ENCODE results near the gene KRTAP9-1. TPM values are rescaled to one million over a fixed set of nuclear protein-coding genes. Genes with fewer than 3 reads are reported as not detected.

The KRTAP9-1 gene
- total RNA-seq, 1 experiment from 2014 or later = not detected

- Histone ChIP-seq H3K27me3 (replicated peaks) (no peaks in the 10 kb centered on the region; the same call in 1 of the 2 replicates), H3K4me3 (no peak overlapping the region), H3K27ac (no peak overlapping the region), H3K9me3 (replicated peaks) (no peaks in the 10 kb centered on the region), H3K36me3 (no peaks in the 10 kb centered on the region), H3K4me1 (replicated peaks) (no peaks in the 10 kb centered on the region)
- no peak for DNase-seq (ENCODE audit: low read depth in 1 of 2, low spot score in 2 of 2)
Measured at GRCh38 chr17:41163828-41164227, 25.9 kb upstream of the KRTAP9-1 start.

GRCh38 chr17:41167561-41167960 lies 22.1 kb upstream of the KRTAP9-1 start:
- Histone ChIP-seq H3K36me3 (no peaks in the 10 kb centered on the region), H3K27ac (no peak overlapping the region), H3K9me3 (replicated peaks) (no peaks in the 10 kb centered on the region), H3K27me3 (replicated peaks) (no peaks in the 10 kb centered on the region; the same call in 1 of the 2 replicates), H3K4me3 (no peak overlapping the region), H3K4me1 (replicated peaks) (no peaks in the 10 kb centered on the region)
- DNase-seq (ENCODE audit: low read depth in 1 of 2, low spot score in 2 of 2) = no peak

DNA sequence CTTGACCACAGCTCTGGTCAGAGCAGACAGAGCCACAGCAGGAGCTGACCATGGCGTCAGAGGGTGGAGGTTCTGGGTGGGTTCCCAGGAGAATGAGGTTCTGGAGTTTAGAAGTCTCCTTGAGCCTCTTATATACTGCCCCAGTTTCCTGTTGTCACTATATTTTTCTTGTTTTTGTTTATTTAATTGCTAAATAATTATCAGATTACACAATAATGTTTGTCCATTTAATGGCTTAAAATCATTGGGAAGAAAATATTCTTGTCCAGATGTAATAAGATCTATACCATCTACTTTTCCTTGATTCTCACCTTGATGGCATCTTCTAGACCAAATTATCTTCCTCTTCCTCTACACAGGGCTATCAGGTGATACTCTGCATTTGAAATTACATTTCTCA lies 21.6 kb upstream of the KRTAP9-1 start, which contains the start of gene KRTAP4-3:
KRTAP4-3 (minus strand) TSS at position 101 of the 400 bp plus-strand sequence; CDS start at position 52, 49 bp downstream.
- Histone ChIP-seq H3K4me3 (no peak within 1 kb of the TSS), H3K27ac (no peak within 1 kb of the TSS), H3K9me3 (replicated peaks) (no peaks in the 10 kb centered on the region), H3K36me3 (no peaks in the 10 kb centered on the region), H3K4me1 (replicated peaks) (no peaks in the 10 kb centered on the region), H3K27me3 (replicated peaks) (no peaks in the 10 kb centered on the region; the same call in 1 of the 2 replicates)
- no peak for DNase-seq (ENCODE audit: low read depth in 1 of 2, low spot score in 2 of 2)

- Histone ChIP-seq H3K9me3 (replicated peaks) (no peaks in the 10 kb centered on the region), H3K4me3 (no peak overlapping the region), H3K36me3 (no peaks in the 10 kb centered on the region), H3K27ac (no peak overlapping the region), H3K4me1 (replicated peaks) (no peaks in the 10 kb centered on the region), H3K27me3 (replicated peaks) (no peaks in the 10 kb centered on the region; the same call in 1 of the 2 replicates)
- no peak for DNase-seq (ENCODE audit: low read depth in 1 of 2, low spot score in 2 of 2)
Measured at GRCh38 chr17:41171886-41172285, 17.8 kb upstream of the KRTAP9-1 start.

- no peak overlapping the region for H3K4me3 ChIP-seq
- no peaks in the 10 kb centered on the region for H3K9me3 ChIP-seq (replicated peaks)
- no peak for DNase-seq (ENCODE audit: low read depth in 1 of 2, low spot score in 2 of 2)
- H3K27me3 ChIP-seq (replicated peaks) = no peaks in the 10 kb centered on the region; the same call in 1 of the 2 replicates
- no peak overlapping the region for H3K27ac ChIP-seq
- no peaks in the 10 kb centered on the region for H3K36me3 ChIP-seq
- no peaks in the 10 kb centered on the region for H3K4me1 ChIP-seq (replicated peaks)
Measured at GRCh38 chr17:41176744-41177387, 12.8 kb upstream of the KRTAP9-1 start.

DNA sequence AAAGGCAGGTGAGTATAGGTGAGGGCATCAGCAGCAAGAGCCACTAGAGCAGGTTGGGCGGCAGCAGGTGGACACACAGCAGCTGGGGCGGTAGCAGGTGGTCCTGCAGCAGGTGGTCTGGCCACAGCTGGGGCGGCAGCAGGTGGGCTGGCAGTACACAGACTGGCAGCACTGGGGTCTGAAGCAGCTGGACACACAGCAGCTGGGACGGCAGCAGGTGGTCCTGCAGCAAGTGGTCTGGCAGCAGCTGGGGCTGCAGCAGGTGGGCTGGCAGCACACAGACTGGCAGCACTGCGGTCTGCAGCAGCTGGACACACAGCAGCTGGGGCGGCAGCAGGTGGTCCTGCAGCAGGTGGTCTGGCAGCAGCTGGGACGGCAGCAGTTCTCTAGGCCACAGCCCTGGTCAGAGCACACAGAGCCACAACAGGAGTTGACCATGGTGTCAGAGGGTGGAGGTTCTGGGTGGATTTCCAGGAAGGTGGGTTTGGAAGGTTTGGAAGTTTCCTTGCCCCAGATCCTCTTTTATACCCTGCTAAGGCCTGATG lies 11.9 kb upstream of the KRTAP9-1 start, which contains the start of gene KRTAP4-2:
KRTAP4-2 (minus strand) TSS at position 495 of the 545 bp plus-strand sequence; CDS start at position 438, 57 bp downstream.
- Histone ChIP-seq H3K4me3 (no peak within 1 kb of the TSS), H3K9me3 (replicated peaks) (no peaks in the 10 kb centered on the region), H3K27me3 (replicated peaks) (no peaks in the 10 kb centered on the region; the same call in 1 of the 2 replicates), H3K4me1 (replicated peaks) (no peaks in the 10 kb centered on the region), H3K36me3 (no peaks in the 10 kb centered on the region), H3K27ac (no peak within 1 kb of the TSS)
- no peak for DNase-seq (ENCODE audit: low read depth in 1 of 2, low spot score in 2 of 2)

DNA sequence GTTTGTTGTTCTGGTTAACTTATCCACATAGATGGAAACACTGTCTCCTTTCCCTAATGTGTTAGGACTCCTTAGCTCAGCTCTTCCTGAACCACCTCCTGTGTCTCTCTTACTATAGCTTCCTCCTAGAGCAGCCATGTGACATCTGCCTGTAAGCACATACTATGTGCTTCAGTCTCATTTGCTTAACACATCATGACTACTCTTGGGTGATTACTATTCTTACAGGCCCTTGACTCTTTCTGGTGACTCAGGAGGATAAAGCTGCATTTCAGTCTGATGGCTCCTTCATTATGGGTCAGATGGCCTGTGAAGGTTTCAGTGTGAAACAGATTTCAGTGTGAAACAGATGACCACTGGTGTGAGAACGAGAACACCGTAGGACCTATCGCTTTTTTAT lies 11.3 kb upstream of the KRTAP9-1 start:
- Histone ChIP-seq H3K27me3 (replicated peaks) (no peaks in the 10 kb centered on the region; the same call in 1 of the 2 replicates), H3K4me1 (replicated peaks) (no peaks in the 10 kb centered on the region), H3K27ac (no peak overlapping the region), H3K36me3 (no peaks in the 10 kb centered on the region), H3K4me3 (no peak overlapping the region), H3K9me3 (replicated peaks) (no peaks in the 10 kb centered on the region)
- DNase-seq (ENCODE audit: low read depth in 1 of 2, low spot score in 2 of 2) = no peak

- no peak overlapping the region for H3K27ac ChIP-seq
Measured at GRCh38 chr17:41178843-41179616, 10.7 kb upstream of the KRTAP9-1 start.

GRCh38 chr17:41184480-41184961 lies 5.2 kb upstream of the KRTAP9-1 start, which contains the start of gene KRTAP4-1:
TSS of gene KRTAP4-1 (minus strand) at chr17:41184911. CDS start at chr17:41184854, 57 bp downstream.
- Histone ChIP-seq H3K9me3 (replicated peaks) (no peaks in the 10 kb centered on the region), H3K27me3 (replicated peaks) (peaks cover 13% of the 10 kb centered on the region; the same call in 1 of the 2 replicates), H3K27ac (no peak within 1 kb of the TSS), H3K36me3 (no peaks in the 10 kb centered on the region), H3K4me3 (no peak within 1 kb of the TSS), H3K4me1 (replicated peaks) (no peaks in the 10 kb centered on the region)
- DNase-seq (ENCODE audit: low read depth in 1 of 2, low spot score in 2 of 2) = no peak

More at GRCh38 chr17:41178843-41179616, 10.7 kb upstream of the KRTAP9-1 start:
- H3K4me3 ChIP-seq = no peak overlapping the region
- no peaks in the 10 kb centered on the region for H3K9me3 ChIP-seq (replicated peaks)
- no peaks in the 10 kb centered on the region for H3K4me1 ChIP-seq (replicated peaks)
- no peaks in the 10 kb centered on the region; the same call in 1 of the 2 replicates for H3K27me3 ChIP-seq (replicated peaks)
- no peak for DNase-seq (ENCODE audit: low read depth in 1 of 2, low spot score in 2 of 2)
- no peaks in the 10 kb centered on the region for H3K36me3 ChIP-seq

DNA sequence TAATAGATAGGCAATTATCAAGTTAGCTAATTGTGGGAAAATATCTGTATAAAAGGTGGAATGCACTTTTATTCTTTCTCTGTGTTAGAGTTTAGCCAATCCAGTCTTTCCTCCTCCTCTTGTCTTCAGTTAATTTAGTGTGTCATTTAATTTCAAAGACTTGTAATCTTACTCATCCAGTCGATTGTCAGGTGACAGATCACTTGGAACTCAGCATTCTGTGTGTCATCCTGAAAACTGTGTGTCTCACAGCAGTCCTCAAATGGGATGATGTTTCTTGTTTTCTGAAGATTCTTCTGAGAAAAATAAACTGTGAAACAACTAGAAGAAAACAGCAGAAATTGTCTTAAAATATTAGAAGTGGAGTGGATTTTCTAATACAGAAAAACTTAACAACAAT lies 4.7 kb upstream of the KRTAP9-1 start:
- no peak for DNase-seq (ENCODE audit: low read depth in 1 of 2, low spot score in 2 of 2)
- H3K9me3 ChIP-seq (replicated peaks) = no peaks in the 10 kb centered on the region
- H3K27ac ChIP-seq = no peak overlapping the region

DNA sequence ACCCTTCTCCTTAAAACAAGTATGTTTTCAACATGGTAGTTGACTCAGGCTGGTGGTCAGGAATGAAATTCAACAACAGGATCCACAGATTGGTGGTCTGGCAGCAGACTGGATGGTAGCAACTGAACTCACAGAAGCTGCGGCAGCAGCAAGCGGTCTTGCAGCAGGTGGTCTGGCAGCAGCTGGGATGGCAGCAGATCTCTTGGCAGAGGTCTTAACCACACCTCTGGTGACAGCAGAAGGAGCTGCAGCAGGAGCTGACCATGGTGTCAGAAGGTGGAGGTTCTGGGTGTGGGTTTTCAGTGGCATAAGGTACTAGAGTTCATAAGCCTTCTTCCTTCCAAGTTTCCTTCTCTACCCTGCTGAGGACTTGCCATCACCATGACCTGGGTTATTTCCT lies 2.8 kb upstream of the KRTAP9-1 start:
- Histone ChIP-seq H3K9me3 (replicated peaks) (no peaks in the 10 kb centered on the region), H3K27ac (no peak overlapping the region), H3K27me3 (replicated peaks) (peaks cover 13% of the 10 kb centered on the region; the same call in 1 of the 2 replicates), H3K4me3 (no peak overlapping the region), H3K4me1 (replicated peaks) (no peaks in the 10 kb centered on the region), H3K36me3 (no peaks in the 10 kb centered on the region)
- DNase-seq (ENCODE audit: low read depth in 1 of 2, low spot score in 2 of 2) = no peak

More for the DNA sequence above, 4.7 kb upstream of the KRTAP9-1 start:
- H3K4me1 ChIP-seq (replicated peaks) = no peaks in the 10 kb centered on the region
- H3K27me3 ChIP-seq (replicated peaks) = peaks cover 13% of the 10 kb centered on the region; the same call in 1 of the 2 replicates
- H3K4me3 ChIP-seq = no peak overlapping the region
- H3K36me3 ChIP-seq = no peaks in the 10 kb centered on the region

- H3K36me3 ChIP-seq = no peaks in the 10 kb centered on the region
- H3K4me1 ChIP-seq (replicated peaks) = no peaks in the 10 kb centered on the region
- H3K9me3 ChIP-seq (replicated peaks) = no peaks in the 10 kb centered on the region
- peaks cover 13% of the 10 kb centered on the region; the same call in 1 of the 2 replicates for H3K27me3 ChIP-seq (replicated peaks)
- no peak overlapping the region for H3K27ac ChIP-seq
- no peak overlapping the region for H3K4me3 ChIP-seq
- no peak for DNase-seq (ENCODE audit: low read depth in 1 of 2, low spot score in 2 of 2)
Measured at GRCh38 chr17:41190328-41190727, 641 bp downstream of the KRTAP9-1 start.

DNA sequence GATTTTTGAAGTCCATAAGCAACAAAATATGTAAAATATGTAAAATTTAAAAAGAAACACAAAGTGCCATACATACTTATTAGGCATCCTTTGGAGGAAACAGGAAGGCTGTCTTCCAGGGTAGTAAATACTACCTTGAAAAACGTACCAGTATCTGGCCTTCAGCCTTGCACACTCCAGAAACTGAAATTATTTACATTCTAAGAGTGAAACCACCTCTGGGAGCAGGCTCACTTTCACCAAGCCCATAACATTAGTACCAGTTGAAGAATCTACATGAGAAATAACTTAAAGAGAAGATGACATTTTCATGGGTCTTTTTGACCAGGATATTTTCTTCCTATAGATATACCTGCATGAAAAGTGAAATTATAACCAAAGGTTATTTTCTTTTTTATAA lies 6.4 kb downstream of the KRTAP9-1 start:
- Histone ChIP-seq H3K4me3 (no peak overlapping the region), H3K27ac (no peak overlapping the region), H3K36me3 (no peaks in the 10 kb centered on the region), H3K27me3 (replicated peaks) (no peaks in the 10 kb centered on the region; the same call in 1 of the 2 replicates), H3K9me3 (replicated peaks) (no peaks in the 10 kb centered on the region), H3K4me1 (replicated peaks) (no peaks in the 10 kb centered on the region)
- DNase-seq (ENCODE audit: low read depth in 1 of 2, low spot score in 2 of 2) = no peak

Data from SJSA1 (cell line).